GM23338 (cell line): ENCODE results near the gene TTLL5. TPM values are rescaled to one million over a fixed set of nuclear protein-coding genes. Genes with fewer than 3 reads are reported as not detected.

Source experiments
- ATAC-seq: fragments of 200-7000 bp; cut with Tn5 transposase; 3 replicates; pipeline ENCODE4 v1.9.1; 2020
- DNase-seq: peaks from one replicate; pipeline ENCODE4 v3.0.0-alpha.2; 2015; ENCODE audit warnings: low spot score
- H2AFZ ChIP-seq: fragments of 200-600 bp; sonication (generic); 2 replicates; pipeline ENCODE4 v1.8.0; 2016; ENCODE audit warnings: antibody characterized with exemption, mild to moderate bottlenecking, moderate library complexity
- H3F3A ChIP-seq: fragments of 200-600 bp; sonication (generic); replicated peaks from 2 replicates; pipeline ENCODE4 v1.8.0; 2017; ENCODE audit warnings: antibody characterized with exemption, mixed run types, low read depth
- H3K27ac ChIP-seq: fragments of 200-600 bp; sonication (generic); 2 replicates; pipeline ENCODE4 v1.6.1; 2016; ENCODE audit warnings: low read depth
- H3K27me3 ChIP-seq: fragments of 200-600 bp; sonication (generic); 2 replicates; pipeline ENCODE4 v1.8.0; 2016; ENCODE audit warnings: mild to moderate bottlenecking, mixed run types, moderate library complexity; ENCODE audit not compliant: insufficient read depth
- H3K36me3 ChIP-seq: fragments of 200-600 bp; sonication (generic); 2 replicates; pipeline ENCODE4 v1.8.0; 2016; ENCODE audit warnings: mild to moderate bottlenecking; ENCODE audit not compliant: insufficient read depth
- H3K4me1 ChIP-seq: fragments of 200-600 bp; sonication (generic); 2 replicates; pipeline ENCODE4 v1.8.0; 2016; ENCODE audit warnings: mild to moderate bottlenecking, moderate library complexity; ENCODE audit not compliant: insufficient read depth
- H3K4me2 ChIP-seq: fragments of 200-600 bp; sonication (generic); 2 replicates; pipeline ENCODE4 v1.7.1; 2017; ENCODE audit warnings: mixed run types
- H3K4me3 ChIP-seq: fragments of 200-600 bp; sonication (generic); 2 replicates; pipeline ENCODE4 v1.6.1; 2016; ENCODE audit warnings: mixed run types
- H3K79me2 ChIP-seq: fragments of 200-600 bp; sonication (generic); replicated peaks from 2 replicates; pipeline ENCODE4 v1.8.0; 2017; ENCODE audit warnings: mild to moderate bottlenecking; ENCODE audit not compliant: insufficient read depth
- H3K9me2 ChIP-seq: fragments of 200-600 bp; sonication (generic); 2 replicates; pipeline ENCODE4 v1.8.0; 2017; ENCODE audit not compliant: insufficient read depth
- H4K20me1 ChIP-seq: fragments of 200-600 bp; sonication (generic); replicated peaks from 2 replicates; pipeline ENCODE4 v1.8.0; 2017; ENCODE audit warnings: mild to moderate bottlenecking; ENCODE audit not compliant: insufficient read depth
- H3K27ac Mint-ChIP-seq: 2 replicates; pipeline ENCODE4 v1.8.0; 2020; ENCODE audit warnings: inconsistent platforms, mild to moderate bottlenecking, moderate library complexity, mixed read lengths
- H3K27me3 Mint-ChIP-seq: 3 replicates; pipeline ENCODE4 v1.8.0; 2022; ENCODE audit warnings: low read depth, mild to moderate bottlenecking, moderate library complexity, mixed read lengths, inconsistent platforms; ENCODE audit not compliant: insufficient read depth, poor library complexity
- H3K36me3 Mint-ChIP-seq: 3 replicates; pipeline ENCODE4 v1.8.0; 2021; ENCODE audit warnings: low read depth, mild to moderate bottlenecking, inconsistent platforms, moderate library complexity, mixed read lengths
- H3K4me1 Mint-ChIP-seq: 3 replicates; pipeline ENCODE4 v1.8.0; 2020; ENCODE audit warnings: mild to moderate bottlenecking, inconsistent platforms, mixed read lengths
- H3K4me3 Mint-ChIP-seq: 3 replicates; pipeline ENCODE4 v1.8.0; 2021; ENCODE audit warnings: moderate library complexity, mild to moderate bottlenecking, inconsistent platforms, mixed read lengths
- H3K9me3 Mint-ChIP-seq: 3 replicates; pipeline ENCODE4 v1.8.0; 2020; ENCODE audit warnings: moderate library complexity, mild to moderate bottlenecking, inconsistent platforms, mixed read lengths
- CREB1 ChIP-seq: fragments of 250-450 bp; sonication (Bioruptor Pico); IDR thresholded peaks from 2 replicates; pipeline ENCODE4 v1.5.0; 2020; ENCODE audit warnings: low read depth, mild to moderate bottlenecking, moderate library complexity
- EZH2 ChIP-seq: fragments of 200-600 bp; sonication (generic); IDR thresholded peaks from one replicate; pipeline ENCODE4 v1.8.0; 2017; ENCODE audit warnings: antibody characterized with exemption, mild to moderate bottlenecking, low read depth; ENCODE audit not compliant: unreplicated experiment
- EZH2phosphoT487 ChIP-seq: fragments of 200-600 bp; sonication (generic); IDR thresholded peaks from one replicate; pipeline ENCODE4 v1.8.1; 2018; ENCODE audit warnings: antibody characterized with exemption; ENCODE audit not compliant: unreplicated experiment
- NANOG ChIP-seq: IDR thresholded peaks from 2 replicates; pipeline ENCODE4 v1.6.1; 2016; ENCODE audit warnings: antibody characterized with exemption, borderline replicate concordance
- POLR2AphosphoS5 ChIP-seq: IDR thresholded peaks from 2 replicates; pipeline ENCODE4 v1.6.1; 2016; ENCODE audit warnings: antibody characterized with exemption, low read depth
- ZNF114 ChIP-seq: fragments of 250-450 bp; sonication (Bioruptor Pico); IDR thresholded peaks from 2 replicates; pipeline ENCODE4 v1.5.0; 2020; ENCODE audit warnings: mild to moderate bottlenecking, moderate library complexity
- polyA plus RNA-seq: library from polyadenylated mRNA; unstranded; fragments of >200 nt; fragmentation: Nextera tagmentation; extraction: Ambion mirVana; gene quantifications from 2 replicates; pipeline ENCODE4 v1.2.1, GENCODE V29; 2016
- total RNA-seq: library from RNA; depleted of rRNA; stranded (reverse); fragments of >200 nt; shearing (Covaris generic); gene quantifications from 2 replicates; pipeline ENCODE4 v1.2.3, GENCODE V29; 2014
- TF ChIP-seq, protein P1 (sequence below): IDR thresholded peaks from one replicate; pipeline ENCODE4 v1.6.1; 2018; ENCODE audit warnings: antibody characterized with exemption; ENCODE audit not compliant: unreplicated experiment
- TF ChIP-seq, protein P2 (sequence below): fragments of 250-450 bp; sonication (Bioruptor Pico); IDR thresholded peaks from 2 replicates; pipeline ENCODE4 v1.5.0; 2020; ENCODE audit warnings: mild to moderate bottlenecking, moderate library complexity
- TF ChIP-seq, protein P3 (sequence below), 2 experiments: fragments of 200-600 bp in 1 of 2; sonication (generic) in 1 of 2; conservative IDR thresholded peaks; 2 replicates each; pipeline versions ENCODE4 v1.5.1 to v1.6.1; 2016 to 2017; ENCODE audit warnings: antibody characterized with exemption in 2 of 2, low read depth in 2 of 2, mild to moderate bottlenecking in 2 of 2, moderate library complexity in 1 of 2

Gene TTLL5
- total and polyA plus RNA-seq, 2 experiments from 2014 or later = 33.5 to 35.4 TPM

DNA sequence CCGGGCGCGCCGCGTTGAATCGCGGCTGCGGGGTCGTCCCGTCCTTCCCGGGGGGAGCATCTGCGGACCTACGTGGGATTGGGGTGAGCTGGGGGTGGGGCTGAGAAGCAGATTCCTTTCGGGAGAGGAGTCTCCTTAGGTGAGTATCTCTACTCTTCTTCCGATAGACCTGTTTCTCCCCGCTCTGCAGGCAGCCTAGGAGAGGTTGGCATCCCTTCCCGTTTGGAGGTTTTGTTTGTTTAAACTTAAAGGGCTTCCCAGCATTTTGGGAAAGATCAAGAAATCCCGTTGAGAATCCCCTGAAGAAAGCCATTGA lies 411 bp downstream of the TTLL5 start (continued):
- TF ChIP-seq, protein P1, sequence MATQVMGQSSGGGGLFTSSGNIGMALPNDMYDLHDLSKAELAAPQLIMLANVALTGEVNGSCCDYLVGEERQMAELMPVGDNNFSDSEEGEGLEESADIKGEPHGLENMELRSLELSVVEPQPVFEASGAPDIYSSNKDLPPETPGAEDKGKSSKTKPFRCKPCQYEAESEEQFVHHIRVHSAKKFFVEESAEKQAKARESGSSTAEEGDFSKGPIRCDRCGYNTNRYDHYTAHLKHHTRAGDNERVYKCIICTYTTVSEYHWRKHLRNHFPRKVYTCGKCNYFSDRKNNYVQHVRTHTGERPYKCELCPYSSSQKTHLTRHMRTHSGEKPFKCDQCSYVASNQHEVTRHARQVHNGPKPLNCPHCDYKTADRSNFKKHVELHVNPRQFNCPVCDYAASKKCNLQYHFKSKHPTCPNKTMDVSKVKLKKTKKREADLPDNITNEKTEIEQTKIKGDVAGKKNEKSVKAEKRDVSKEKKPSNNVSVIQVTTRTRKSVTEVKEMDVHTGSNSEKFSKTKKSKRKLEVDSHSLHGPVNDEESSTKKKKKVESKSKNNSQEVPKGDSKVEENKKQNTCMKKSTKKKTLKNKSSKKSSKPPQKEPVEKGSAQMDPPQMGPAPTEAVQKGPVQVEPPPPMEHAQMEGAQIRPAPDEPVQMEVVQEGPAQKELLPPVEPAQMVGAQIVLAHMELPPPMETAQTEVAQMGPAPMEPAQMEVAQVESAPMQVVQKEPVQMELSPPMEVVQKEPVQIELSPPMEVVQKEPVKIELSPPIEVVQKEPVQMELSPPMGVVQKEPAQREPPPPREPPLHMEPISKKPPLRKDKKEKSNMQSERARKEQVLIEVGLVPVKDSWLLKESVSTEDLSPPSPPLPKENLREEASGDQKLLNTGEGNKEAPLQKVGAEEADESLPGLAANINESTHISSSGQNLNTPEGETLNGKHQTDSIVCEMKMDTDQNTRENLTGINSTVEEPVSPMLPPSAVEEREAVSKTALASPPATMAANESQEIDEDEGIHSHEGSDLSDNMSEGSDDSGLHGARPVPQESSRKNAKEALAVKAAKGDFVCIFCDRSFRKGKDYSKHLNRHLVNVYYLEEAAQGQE = no peak
- no peak for TF ChIP-seq EZH2

DNA sequence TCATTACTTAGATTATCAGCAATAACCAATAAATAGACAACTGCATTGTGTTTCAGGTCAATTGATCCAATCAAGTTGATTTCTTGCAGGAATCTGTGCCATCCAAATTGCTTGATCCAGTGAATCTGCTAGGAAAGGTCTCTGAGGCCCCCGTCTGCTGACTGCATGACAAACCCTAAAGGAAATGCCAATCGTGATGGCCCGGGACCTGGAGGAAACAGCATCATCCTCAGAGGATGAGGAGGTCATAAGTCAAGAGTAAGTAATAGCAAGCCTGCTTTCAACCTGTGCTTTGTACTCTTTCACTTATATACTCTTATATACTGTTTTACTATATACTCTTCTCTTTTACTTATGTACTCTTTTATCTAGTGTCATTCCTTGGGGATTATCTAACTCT lies 1.9 kb downstream of the TTLL5 start:
- Mint-ChIP-seq H3K27ac (no peak overlapping the region), H3K9me3 (no peaks in the 10 kb centered on the region), H3K4me1 (peaks cover 8% of the 10 kb centered on the region; the same call in 2 of the 3 replicates), H3K4me3 (peak overlapping the region; percentile 93; the same call in 2 of the 3 replicates), H3K27me3 (peaks cover 13% of the 10 kb centered on the region), H3K36me3 (peaks cover 18% of the 10 kb centered on the region)
- DNase-seq (no peak), ATAC-seq (no peak)
- Histone ChIP-seq H2AFZ (no peak overlapping the region), H3F3A (peaks cover 5% of the 10 kb centered on the region), H4K20me1 (peaks cover 6% of the 10 kb centered on the region), H3K36me3 (peaks cover 7% of the 10 kb centered on the region; the same call in 1 of the 2 replicates), H3K4me2 (no peak overlapping the region), H3K27me3 (no peaks in the 10 kb centered on the region), H3K79me2 (peaks cover 66% of the 10 kb centered on the region), H3K4me3 (no peak overlapping the region), H3K4me1 (peaks cover 16% of the 10 kb centered on the region; the same call in 1 of the 2 replicates), H3K27ac (no peak overlapping the region), H3K9me2 (no peaks in the 10 kb centered on the region)
- TF ChIP-seq CREB1 (no peak), NANOG (no peak), EZH2phosphoT487 (no peak), ZNF114 (CRISPR knock-in tag) (no peak), POLR2AphosphoS5 (no peak)
- TF ChIP-seq, protein P2, sequence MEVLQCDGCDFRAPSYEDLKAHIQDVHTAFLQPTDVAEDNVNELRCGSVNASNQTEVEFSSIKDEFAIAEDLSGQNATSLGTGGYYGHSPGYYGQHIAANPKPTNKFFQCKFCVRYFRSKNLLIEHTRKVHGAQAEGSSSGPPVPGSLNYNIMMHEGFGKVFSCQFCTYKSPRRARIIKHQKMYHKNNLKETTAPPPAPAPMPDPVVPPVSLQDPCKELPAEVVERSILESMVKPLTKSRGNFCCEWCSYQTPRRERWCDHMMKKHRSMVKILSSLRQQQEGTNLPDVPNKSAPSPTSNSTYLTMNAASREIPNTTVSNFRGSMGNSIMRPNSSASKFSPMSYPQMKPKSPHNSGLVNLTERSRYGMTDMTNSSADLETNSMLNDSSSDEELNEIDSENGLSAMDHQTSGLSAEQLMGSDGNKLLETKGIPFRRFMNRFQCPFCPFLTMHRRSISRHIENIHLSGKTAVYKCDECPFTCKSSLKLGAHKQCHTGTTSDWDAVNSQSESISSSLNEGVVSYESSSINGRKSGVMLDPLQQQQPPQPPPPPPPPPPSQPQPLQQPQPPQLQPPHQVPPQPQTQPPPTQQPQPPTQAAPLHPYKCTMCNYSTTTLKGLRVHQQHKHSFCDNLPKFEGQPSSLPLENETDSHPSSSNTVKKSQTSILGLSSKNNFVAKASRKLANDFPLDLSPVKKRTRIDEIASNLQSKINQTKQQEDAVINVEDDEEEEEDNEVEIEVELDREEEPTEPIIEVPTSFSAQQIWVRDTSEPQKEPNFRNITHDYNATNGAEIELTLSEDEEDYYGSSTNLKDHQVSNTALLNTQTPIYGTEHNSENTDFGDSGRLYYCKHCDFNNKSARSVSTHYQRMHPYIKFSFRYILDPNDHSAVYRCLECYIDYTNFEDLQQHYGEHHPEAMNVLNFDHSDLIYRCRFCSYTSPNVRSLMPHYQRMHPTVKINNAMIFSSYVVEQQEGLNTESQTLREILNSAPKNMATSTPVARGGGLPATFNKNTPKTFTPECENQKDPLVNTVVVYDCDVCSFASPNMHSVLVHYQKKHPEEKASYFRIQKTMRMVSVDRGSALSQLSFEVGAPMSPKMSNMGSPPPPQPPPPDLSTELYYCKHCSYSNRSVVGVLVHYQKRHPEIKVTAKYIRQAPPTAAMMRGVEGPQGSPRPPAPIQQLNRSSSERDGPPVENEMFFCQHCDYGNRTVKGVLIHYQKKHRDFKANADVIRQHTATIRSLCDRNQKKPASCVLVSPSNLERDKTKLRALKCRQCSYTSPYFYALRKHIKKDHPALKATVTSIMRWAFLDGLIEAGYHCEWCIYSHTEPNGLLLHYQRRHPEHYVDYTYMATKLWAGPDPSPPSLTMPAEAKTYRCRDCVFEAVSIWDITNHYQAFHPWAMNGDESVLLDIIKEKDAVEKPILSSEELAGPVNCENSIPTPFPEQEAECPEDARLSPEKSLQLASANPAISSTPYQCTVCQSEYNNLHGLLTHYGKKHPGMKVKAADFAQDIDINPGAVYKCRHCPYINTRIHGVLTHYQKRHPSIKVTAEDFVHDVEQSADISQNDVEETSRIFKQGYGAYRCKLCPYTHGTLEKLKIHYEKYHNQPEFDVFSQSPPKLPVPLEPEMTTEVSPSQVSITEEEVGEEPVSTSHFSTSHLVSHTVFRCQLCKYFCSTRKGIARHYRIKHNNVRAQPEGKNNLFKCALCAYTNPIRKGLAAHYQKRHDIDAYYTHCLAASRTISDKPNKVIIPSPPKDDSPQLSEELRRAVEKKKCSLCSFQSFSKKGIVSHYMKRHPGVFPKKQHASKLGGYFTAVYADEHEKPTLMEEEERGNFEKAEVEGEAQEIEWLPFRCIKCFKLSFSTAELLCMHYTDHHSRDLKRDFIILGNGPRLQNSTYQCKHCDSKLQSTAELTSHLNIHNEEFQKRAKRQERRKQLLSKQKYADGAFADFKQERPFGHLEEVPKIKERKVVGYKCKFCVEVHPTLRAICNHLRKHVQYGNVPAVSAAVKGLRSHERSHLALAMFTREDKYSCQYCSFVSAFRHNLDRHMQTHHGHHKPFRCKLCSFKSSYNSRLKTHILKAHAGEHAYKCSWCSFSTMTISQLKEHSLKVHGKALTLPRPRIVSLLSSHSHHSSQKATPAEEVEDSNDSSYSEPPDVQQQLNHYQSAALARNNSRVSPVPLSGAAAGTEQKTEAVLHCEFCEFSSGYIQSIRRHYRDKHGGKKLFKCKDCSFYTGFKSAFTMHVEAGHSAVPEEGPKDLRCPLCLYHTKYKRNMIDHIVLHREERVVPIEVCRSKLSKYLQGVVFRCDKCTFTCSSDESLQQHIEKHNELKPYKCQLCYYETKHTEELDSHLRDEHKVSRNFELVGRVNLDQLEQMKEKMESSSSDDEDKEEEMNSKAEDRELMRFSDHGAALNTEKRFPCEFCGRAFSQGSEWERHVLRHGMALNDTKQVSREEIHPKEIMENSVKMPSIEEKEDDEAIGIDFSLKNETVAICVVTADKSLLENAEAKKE (CRISPR knock-in tag) = no peak
- TF ChIP-seq, protein P1 = no peak
- TF ChIP-seq, protein P3, sequence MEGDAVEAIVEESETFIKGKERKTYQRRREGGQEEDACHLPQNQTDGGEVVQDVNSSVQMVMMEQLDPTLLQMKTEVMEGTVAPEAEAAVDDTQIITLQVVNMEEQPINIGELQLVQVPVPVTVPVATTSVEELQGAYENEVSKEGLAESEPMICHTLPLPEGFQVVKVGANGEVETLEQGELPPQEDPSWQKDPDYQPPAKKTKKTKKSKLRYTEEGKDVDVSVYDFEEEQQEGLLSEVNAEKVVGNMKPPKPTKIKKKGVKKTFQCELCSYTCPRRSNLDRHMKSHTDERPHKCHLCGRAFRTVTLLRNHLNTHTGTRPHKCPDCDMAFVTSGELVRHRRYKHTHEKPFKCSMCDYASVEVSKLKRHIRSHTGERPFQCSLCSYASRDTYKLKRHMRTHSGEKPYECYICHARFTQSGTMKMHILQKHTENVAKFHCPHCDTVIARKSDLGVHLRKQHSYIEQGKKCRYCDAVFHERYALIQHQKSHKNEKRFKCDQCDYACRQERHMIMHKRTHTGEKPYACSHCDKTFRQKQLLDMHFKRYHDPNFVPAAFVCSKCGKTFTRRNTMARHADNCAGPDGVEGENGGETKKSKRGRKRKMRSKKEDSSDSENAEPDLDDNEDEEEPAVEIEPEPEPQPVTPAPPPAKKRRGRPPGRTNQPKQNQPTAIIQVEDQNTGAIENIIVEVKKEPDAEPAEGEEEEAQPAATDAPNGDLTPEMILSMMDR (conservative IDR thresholded peaks at IDR 0.05; ENCODE audit: low read depth in 2 of 2) = no peak
